HG03103 (cell line): ENCODE measurements around the gene IL1RAPL1.
"Not testable (repeated sequence)": the region's sequence is repeated elsewhere in the genome, so short reads cannot be mapped to it uniquely, and the experiment has no call there.

Experiments used
- ATAC-seq: cut with Tn5 transposase; IDR thresholded peaks from one replicate; pipeline ENCODE4 v1.9.1; 2021; ENCODE audit warnings: low read depth; ENCODE audit not compliant: unreplicated experiment

Gene IL1RAPL1

DNA sequence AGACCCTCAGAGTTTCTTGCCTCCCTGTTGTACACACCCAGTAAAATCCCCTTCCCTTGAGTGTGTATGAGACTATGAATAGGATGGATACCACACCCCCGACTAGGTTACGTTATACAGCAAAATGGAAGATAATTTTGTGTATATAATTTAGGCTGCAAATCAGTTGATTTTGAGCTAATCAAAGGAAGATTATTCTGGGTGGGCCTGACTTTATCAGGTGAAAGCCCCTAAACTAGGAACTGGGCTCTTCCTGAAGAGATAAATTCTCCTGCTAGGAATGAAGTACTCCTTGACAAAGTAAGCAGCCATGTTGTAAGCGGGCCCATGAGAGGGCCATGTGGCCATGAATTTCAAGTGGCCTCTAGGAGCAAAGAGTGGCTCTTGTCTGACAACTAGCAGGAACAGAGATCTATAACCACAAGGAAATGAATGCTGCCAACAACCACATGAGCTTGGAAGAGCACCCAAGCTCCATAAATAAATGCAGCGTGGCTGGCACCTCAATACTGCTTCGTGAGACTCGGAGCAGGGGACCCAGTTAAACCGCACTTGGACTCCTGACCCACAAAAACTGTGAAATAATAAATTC is 646.4 kb downstream of the IL1RAPL1 start:
- no peak for ATAC-seq

DNA sequence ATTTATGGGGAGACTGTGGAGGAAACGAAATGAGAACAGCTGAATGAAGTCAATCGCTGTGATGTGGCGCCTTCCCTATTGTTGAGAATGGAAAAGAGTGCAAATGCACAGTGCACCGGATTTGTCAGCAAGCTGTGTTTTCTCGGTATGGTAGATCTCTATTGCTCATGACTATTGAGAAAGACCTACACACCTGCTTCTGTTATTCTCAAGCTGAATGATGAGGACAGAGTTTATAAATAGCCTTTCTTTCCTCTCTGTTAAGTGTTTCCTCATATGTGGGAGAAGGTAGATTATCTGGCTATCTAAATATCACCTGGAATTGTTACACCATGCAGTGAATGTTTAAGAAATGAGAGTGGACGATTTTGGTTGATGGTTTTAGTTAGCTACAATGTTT is 650.7 kb downstream of the IL1RAPL1 start:
- ATAC-seq: no peak

DNA sequence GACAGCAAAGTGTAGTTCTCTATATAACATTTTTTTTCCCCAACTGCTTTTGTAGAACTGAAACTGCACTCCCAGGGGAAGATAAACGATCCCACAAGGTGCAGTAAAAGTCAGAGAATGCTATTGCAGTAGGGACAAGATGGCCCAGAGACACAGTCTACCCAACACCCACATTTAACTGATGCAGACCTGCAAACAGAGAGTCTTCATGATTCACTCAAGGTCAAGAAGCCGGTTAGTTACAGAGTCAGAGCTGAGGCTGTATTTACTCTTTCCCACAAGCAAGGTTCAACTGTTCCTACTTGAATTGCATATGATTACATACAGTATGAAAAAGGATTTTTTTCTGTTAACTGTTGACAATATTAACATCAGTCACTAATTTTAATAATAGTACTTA is 654.6 kb downstream of the IL1RAPL1 start:
- ATAC-seq: no peak

DNA sequence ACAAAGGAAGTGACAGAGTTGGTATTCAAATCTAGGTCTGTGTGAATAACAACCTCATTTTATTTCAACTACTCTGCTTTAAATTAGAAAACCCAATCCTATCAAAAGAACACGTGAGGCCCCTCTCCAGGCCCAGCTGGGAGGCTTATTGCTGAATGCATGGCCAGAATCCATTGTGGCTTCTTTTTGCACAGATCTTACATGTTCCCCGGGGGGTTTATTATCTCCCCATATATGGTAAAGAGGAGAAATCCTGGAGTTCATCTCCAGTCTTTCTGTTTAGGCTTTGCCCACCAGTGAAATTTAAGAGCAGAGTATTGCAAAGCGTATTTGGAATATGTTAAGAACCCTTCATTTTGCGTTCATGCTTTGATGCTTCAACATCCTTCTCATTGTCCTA is 655.6 kb downstream of the IL1RAPL1 start:
- ATAC-seq: no peak

- ATAC-seq: no peak
These were observed 656.7 kb downstream of the IL1RAPL1 start for GRCh38 chrX:29243942-29244341.

DNA sequence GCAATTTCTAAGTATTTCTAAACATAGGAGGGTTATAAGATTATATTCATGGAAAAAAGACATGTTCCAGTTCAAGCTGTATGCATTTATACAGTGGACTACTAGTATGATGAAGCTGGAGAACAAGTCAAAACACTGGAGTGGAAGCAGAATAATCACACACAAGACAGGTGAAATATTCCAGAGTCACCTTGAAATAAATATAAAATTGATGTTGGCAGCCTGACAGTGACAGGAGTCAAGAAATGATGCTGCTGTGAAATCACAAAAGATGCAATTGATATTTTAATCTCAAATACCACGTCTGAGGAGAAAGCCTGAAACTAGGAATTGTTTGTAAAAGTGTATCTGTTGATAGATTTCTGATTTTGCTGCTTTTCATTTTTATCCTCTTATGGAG is 667.3 kb downstream of the IL1RAPL1 start:
- no peak for ATAC-seq

DNA sequence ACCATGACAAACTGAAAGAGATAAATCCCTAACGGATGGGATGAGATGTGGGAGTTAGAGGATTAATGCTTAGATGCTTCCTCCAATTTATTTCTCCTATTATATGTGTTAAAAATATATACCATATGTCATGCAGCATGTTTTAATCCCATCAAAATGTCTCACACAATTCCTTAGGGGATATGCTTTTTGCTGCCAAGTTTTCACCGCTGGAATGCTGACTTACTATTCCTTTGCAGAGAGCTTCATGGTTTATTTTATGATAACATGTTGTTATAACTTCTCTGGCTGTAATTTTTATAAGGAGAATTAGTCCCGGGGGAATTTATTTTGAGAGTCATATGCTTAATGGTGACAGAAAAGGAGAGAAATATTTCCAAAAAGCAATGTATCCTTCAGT is 670.3 kb downstream of the IL1RAPL1 start:
- ATAC-seq: no peak

GRCh38 chrX:29269390-29269789 is 682.1 kb downstream of the IL1RAPL1 start:
- no peak for ATAC-seq

DNA sequence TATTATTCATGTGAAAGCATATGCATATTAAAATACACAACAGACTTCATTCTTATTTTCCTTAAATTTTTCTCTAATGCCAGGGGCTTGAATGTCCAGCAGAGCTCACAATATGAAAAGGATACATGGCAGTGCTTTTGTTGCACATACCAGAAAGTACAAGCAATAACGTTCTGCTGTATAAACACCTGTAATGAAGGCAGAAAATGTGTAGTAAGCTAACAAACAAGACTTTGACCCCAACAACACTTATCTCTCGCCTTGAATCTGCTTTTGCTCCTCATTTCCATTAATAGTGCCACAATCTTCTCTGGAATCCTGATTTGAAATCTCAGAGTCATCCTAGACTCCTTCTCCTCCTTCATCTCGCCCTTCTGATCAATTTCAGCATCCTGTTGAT is 687.3 kb downstream of the IL1RAPL1 start:
- ATAC-seq: no peak

DNA sequence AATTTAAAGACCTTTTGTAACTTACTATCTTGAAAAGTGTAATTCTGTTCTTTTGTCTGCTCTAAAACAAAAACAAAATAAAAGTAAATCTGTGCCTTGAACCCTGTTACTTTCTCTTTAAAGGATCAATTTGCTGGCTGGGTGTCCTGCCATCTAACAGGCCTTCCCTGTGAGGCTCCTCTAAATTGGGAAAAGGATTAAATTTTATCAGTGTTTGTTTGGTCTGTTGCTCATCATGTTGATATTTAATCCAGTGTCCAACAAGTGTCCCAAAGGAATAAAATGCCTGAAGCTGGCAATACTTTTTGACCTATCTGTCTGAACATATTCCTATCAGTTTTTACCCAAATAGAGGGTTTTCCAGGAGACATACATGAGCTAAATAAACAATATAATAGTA is 688.7 kb downstream of the IL1RAPL1 start:
- no peak for ATAC-seq

DNA sequence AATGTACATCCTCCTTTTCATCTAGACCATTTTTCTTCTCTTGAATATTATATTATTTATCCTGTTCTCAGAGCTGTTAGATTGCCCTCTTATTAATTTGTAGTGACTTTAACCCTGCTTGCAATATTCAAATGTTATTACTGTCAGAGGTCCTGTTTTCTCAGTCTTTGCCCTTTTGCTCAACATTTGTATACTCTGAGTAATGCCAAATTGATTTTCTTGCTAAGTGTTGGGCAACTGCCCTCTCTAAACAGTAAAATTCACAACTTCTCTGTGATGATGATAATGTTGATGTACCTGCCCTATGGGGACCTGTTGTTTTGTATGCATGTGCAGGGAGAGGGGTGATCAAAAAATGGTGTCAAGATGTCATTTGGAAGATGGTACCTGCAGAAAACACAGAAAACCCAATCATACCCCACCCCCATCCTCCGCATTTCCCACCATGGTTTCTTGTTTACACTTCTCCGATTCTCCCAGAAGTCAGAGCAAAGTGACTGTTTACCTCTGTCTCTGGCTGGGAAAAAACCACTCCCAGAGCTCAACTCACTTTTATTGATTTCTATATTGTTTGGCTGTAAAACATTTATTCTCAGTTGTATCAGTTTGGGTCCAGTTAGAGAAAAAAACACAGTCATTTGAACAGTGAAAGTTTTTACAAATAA is 694.0 kb downstream of the IL1RAPL1 start:
- no peak for ATAC-seq

DNA sequence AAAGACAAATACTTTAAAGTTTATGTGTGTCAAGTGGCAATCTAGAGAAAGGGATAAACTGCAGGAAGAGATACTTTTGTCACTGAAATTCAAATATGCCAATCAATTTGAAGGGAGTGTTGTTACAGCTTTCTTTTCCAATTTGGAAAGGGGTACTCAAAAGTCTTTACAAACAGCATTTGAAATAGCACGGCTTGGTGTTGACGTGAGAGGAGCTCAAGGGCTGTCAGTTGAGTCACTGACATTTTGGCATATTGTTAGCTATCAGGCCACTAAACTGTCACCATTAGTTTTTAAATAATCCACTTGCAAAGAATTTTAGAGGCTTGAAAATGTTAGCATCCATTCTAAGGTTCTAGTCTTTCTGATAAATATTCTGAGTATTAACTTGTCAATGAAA is 698.4 kb downstream of the IL1RAPL1 start:
- ATAC-seq: no peak

DNA sequence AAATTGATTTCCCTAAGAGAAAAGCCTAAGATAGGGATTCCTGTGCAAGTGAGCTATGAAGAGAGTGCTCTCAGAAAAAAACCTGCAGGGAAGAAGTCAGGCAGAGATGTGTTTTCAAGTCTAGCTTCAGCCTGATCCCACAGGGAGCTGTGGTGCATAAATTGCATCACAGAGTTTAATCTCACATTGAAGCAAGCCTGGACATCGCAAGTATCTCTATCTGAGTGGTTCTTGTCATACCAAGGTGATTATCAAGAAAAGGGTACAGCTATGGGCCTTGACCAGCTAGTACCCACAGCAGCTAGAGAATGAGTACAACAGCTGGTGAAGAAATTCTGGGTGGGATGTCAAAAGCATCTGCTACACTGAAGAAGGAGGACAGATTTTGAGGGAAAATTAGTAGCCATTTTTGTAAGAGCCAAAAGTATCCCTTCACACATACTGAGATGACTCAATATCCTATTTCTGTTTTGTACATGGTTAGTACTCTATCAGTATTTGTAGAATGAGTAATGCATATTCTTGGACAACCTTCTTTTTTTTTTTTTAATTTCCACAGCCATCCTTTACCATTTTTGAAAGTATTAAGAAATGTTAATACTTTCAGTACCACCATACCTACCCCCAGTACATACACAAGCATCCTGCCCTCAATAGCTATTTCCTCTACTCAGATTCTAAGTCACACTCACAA is 708.9 kb downstream of the IL1RAPL1 start:
- ATAC-seq: no peak

DNA sequence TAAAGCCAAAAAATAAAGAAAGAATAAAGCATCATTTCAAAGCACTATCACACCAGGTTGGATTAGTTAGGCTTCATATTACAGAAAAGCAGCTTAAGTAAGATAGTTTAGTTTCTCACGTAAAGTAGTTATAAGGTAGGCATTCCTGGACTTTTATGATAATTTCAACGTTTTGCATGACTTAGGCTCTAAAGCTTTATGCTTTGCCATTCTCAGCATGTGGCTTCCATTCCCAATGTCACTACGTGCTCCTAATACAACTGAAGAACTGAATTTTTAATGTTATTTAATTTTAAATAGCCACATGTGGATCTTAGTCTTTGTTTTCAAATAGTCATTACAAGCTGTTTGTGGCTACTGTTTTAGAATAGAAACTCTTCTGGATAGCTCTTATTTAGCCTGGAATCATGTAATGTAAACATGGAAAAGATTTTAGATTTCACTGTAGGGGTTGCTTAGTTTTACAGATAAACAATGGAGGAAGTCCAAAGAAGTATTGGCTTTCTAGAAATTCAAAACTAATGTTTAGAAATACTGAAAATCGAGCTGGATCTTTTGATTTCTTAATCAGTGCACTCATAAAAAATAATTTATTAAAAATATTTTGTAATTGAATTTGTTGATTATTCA is 710.0 kb downstream of the IL1RAPL1 start:
- ATAC-seq: no peak

- ATAC-seq: no peak
These were observed 712.4 kb downstream of the IL1RAPL1 start for GRCh38 chrX:29299684-29300083.

DNA sequence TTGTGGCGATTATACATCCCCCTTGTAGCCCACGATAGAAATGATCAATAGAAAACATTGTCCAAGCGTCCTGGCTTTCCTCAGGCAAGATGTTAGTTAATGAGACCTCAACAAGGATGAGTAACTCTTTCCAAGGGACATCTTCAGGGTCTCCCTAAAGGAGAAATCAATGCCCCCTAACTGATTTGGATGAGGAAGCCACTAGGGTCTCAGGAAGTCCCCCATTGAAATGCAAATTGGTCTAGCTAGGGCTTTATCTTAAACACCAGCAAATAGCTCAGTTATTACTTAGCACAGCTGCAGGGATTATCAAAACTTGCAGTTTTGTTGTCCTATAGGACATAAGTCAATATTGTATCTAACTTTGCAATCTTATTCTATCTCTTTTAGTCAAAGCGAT is 721.5 kb downstream of the IL1RAPL1 start:
- no peak for ATAC-seq

GRCh38 chrX:29315931-29316330 is 728.7 kb downstream of the IL1RAPL1 start:
- no peak for ATAC-seq

GRCh38 chrX:29318012-29318411 is 730.8 kb downstream of the IL1RAPL1 start:
- ATAC-seq: no peak

GRCh38 chrX:29332429-29332828 is 745.2 kb downstream of the IL1RAPL1 start:
- ATAC-seq: not testable (repeated sequence)

DNA sequence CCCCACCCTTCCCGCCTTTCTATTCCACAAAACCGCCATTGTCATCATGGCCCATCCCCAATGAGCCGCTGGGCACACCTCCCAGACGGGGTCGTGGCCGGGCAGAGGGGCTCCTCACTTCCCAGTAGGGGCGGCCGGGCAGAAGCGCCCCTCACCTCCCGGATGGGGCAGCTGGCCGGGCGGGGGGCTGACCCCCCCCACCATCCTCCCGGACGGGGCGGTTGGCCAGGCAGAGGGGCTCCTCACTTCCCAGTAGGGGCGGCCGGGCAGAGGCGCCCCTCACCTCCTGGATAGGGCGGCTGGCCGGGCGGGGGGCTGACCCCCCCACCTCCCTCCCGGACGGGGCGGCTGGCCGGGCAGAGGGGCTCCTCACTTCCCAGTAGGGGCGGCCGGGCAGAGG is 745.8 kb downstream of the IL1RAPL1 start:
- ATAC-seq: not testable (repeated sequence)

- no peak for ATAC-seq
These were observed 761.0 kb downstream of the IL1RAPL1 start for GRCh38 chrX:29348288-29348687.

DNA sequence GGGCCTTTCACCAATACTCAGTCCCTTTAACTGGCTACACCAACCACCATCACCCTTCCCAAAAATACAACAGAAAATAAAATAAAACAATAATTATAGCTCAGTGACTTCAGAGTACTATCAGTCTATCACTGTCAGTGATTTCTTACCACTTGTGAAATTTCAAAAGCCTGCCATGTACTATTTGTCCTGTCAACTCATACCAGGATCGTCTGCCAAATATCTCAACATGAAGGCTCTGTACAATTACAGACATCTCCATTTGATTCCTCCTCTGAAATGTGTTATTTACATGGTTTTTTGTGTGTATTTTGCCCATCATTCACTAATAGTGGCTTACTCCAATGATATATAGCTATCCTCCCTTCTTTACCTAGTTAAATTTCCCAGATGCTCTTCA is 772.0 kb downstream of the IL1RAPL1 start:
- no peak for ATAC-seq
